ENCODE measurements around the gene FGB. TPM values are rescaled to one million over a fixed set of nuclear protein-coding genes. Genes with fewer than 3 reads are reported as not detected.

The FGB gene
- total and polyA plus RNA-seq, 2 experiments from 2014 or later = not detected

GRCh38 chr4:154529728-154530519 is 32.9 kb upstream of the FGB start:
- H3K9ac ChIP-seq = no peak overlapping the region

GRCh38 chr4:154534296-154534695 is 28.5 kb upstream of the FGB start:
- Histone ChIP-seq H3K4me3 (no peak overlapping the region), H3K9ac (no peak overlapping the region), H3K27ac (no peak overlapping the region), H2AFZ (no peak overlapping the region), H3K9me3 (ENCODE audit: low read depth) (no peaks in the 10 kb centered on the region), H3K4me2 (ENCODE audit: unreplicated experiment) (no peak overlapping the region), H3K9me2 (ENCODE audit: insufficient read depth) (no peaks in the 10 kb centered on the region), H3K27me3 (replicated peaks; ENCODE audit: insufficient read depth) (no peaks in the 10 kb centered on the region), H3K79me2 (ENCODE audit: insufficient read depth) (no peaks in the 10 kb centered on the region), H3F3A (ENCODE audit: insufficient read depth) (peaks cover 20% of the 10 kb centered on the region; the same call in 1 of the 2 replicates), H3K4me1 (ENCODE audit: insufficient read depth) (no peaks in the 10 kb centered on the region), H3K36me3 (ENCODE audit: low read depth) (peaks cover 38% of the 10 kb centered on the region), H4K20me1 (ENCODE audit: insufficient read depth) (no peaks in the 10 kb centered on the region)
- in situ Hi-C loops (cut with MboI) = no loop called here
- 94% methylated on average over 1 of the region's 1 CpG for WGBS, 2 experiments (ENCODE audit: low coverage in 1 of 2, low lambda C conversion rate in 2 of 2, missing lambda C conversion rate in 2 of 2)
- TF ChIP-seq EZH2phosphoT487 (IDR thresholded peaks at IDR 0.05; ENCODE audit: insufficient read depth, low read depth) (no peak), EZH2 (IDR thresholded peaks at IDR 0.05; ENCODE audit: insufficient read depth, poor library complexity, severe bottlenecking) (no peak)
- DNase-seq = no peak

More at GRCh38 chr4:154529728-154530519, 32.9 kb upstream of the FGB start:
- no peak overlapping the region for H3K4me2 ChIP-seq (ENCODE audit: unreplicated experiment)
- TF ChIP-seq EZH2 (IDR thresholded peaks at IDR 0.05; ENCODE audit: insufficient read depth, poor library complexity, severe bottlenecking) = no peak
- no peak for TF ChIP-seq EZH2phosphoT487 (IDR thresholded peaks at IDR 0.05; ENCODE audit: insufficient read depth, low read depth)
- H3K36me3 ChIP-seq (ENCODE audit: low read depth) = 0 out of 2 replicates have a peak, but pooled peaks cover under 1% of the 10 kb centered on the region
- no peaks in the 10 kb centered on the region for H3K9me3 ChIP-seq (ENCODE audit: low read depth)
- in situ Hi-C loops (cut with MboI) = no loop called here
- WGBS, 2 experiments (ENCODE audit: low coverage in 1 of 2, low lambda C conversion rate in 2 of 2, missing lambda C conversion rate in 2 of 2) = 57 to 60% methylated on average over 4 of the region's 4 CpGs
- no peaks in the 10 kb centered on the region for H3K9me2 ChIP-seq (ENCODE audit: insufficient read depth)
- DNase-seq = no peak
- no peaks in the 10 kb centered on the region for H3K79me2 ChIP-seq (ENCODE audit: insufficient read depth)
- H3F3A ChIP-seq (ENCODE audit: insufficient read depth) = peaks cover 10% of the 10 kb centered on the region; the same call in 1 of the 2 replicates
- no peak overlapping the region for H3K4me3 ChIP-seq
- H3K27ac ChIP-seq = no peak overlapping the region
- 0 out of 2 replicates have a peak, but pooled peaks cover 18% of the 10 kb centered on the region for H3K27me3 ChIP-seq (replicated peaks; ENCODE audit: insufficient read depth)
- H4K20me1 ChIP-seq (ENCODE audit: insufficient read depth) = no peaks in the 10 kb centered on the region
- H3K4me1 ChIP-seq (ENCODE audit: insufficient read depth) = no peaks in the 10 kb centered on the region
- no peak overlapping the region for H2AFZ ChIP-seq

DNA sequence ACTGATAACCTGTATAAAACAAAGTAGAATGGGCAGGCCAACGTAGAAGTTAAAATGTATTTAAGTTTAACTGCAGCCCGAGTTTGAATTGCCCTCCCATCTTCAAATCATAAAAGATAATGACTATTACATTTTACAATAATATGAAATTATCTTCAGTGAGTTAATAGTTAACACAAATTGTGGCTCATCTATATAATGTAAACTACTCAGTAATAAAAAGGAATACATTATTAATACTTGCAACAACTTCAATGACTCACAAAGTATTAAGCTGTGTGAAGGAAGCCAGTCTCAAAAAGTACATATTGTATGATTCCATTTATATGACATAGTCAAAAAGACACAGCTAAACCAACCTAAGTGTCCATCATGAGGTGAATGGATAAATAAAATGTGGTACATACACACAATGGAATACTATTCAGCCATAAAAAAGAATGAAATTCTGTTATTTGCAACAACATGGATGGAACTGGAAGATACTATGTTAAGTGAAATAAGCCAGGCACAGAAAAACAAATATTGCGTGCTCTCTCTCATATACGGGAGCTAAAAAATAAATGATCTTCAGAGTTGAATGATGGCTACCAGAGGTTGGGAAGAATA is 20.4 kb upstream of the FGB start:
- no peak overlapping the region for H3K4me2 ChIP-seq (ENCODE audit: unreplicated experiment)
- H3K9ac ChIP-seq = no peak overlapping the region
- H2AFZ ChIP-seq = no peak overlapping the region
- H3K36me3 ChIP-seq (ENCODE audit: low read depth) = peaks cover 98% of the 10 kb centered on the region
- DNase-seq = no peak
- TF ChIP-seq EZH2 (IDR thresholded peaks at IDR 0.05; ENCODE audit: insufficient read depth, poor library complexity, severe bottlenecking) = no peak
- no peak for TF ChIP-seq EZH2phosphoT487 (IDR thresholded peaks at IDR 0.05; ENCODE audit: insufficient read depth, low read depth)
- no peaks in the 10 kb centered on the region for H4K20me1 ChIP-seq (ENCODE audit: insufficient read depth)
- WGBS, 2 experiments (ENCODE audit: low coverage in 1 of 2, low lambda C conversion rate in 2 of 2, missing lambda C conversion rate in 2 of 2) = 94 to 98% methylated on average over 4 of the region's 4 CpGs
- H3K27me3 ChIP-seq (replicated peaks; ENCODE audit: insufficient read depth) = no peaks in the 10 kb centered on the region
- H3K4me1 ChIP-seq (ENCODE audit: insufficient read depth) = no peaks in the 10 kb centered on the region
- H3K4me3 ChIP-seq = no peak overlapping the region
- in situ Hi-C loops (cut with MboI) = no loop called here
- H3F3A ChIP-seq (ENCODE audit: insufficient read depth) = no peaks in the 10 kb centered on the region
- H3K9me3 ChIP-seq (ENCODE audit: low read depth) = no peaks in the 10 kb centered on the region
- H3K27ac ChIP-seq = no peak overlapping the region
- H3K9me2 ChIP-seq (ENCODE audit: insufficient read depth) = no peaks in the 10 kb centered on the region
- H3K79me2 ChIP-seq (ENCODE audit: insufficient read depth) = peaks cover 23% of the 10 kb centered on the region

- no peaks in the 10 kb centered on the region for H3F3A ChIP-seq (ENCODE audit: insufficient read depth)
- H3K4me3 ChIP-seq = no peak overlapping the region
- no peak overlapping the region for H3K9ac ChIP-seq
- no peaks in the 10 kb centered on the region for H3K27me3 ChIP-seq (replicated peaks; ENCODE audit: insufficient read depth)
- H3K4me1 ChIP-seq (ENCODE audit: insufficient read depth) = peaks cover 10% of the 10 kb centered on the region
- TF ChIP-seq EZH2phosphoT487 (IDR thresholded peaks at IDR 0.05; ENCODE audit: insufficient read depth, low read depth) = no peak
- TF ChIP-seq EZH2 (IDR thresholded peaks at IDR 0.05; ENCODE audit: insufficient read depth, poor library complexity, severe bottlenecking) = no peak
- H3K4me2 ChIP-seq (ENCODE audit: unreplicated experiment) = no peak overlapping the region
- 93% methylated on average over 4 of the region's 4 CpGs for WGBS, 2 experiments (ENCODE audit: low coverage in 1 of 2, low lambda C conversion rate in 2 of 2, missing lambda C conversion rate in 2 of 2)
- H3K36me3 ChIP-seq (ENCODE audit: low read depth) = peaks cover 67% of the 10 kb centered on the region
- H3K79me2 ChIP-seq (ENCODE audit: insufficient read depth) = peaks cover 52% of the 10 kb centered on the region
- no peak overlapping the region for H3K27ac ChIP-seq
- in situ Hi-C loops (cut with MboI) = no loop called here
- H4K20me1 ChIP-seq (ENCODE audit: insufficient read depth) = peaks cover 4% of the 10 kb centered on the region; the same call in 1 of the 2 replicates
- no peak for DNase-seq
- H3K9me2 ChIP-seq (ENCODE audit: insufficient read depth) = no peaks in the 10 kb centered on the region
- no peak overlapping the region for H2AFZ ChIP-seq
- no peaks in the 10 kb centered on the region for H3K9me3 ChIP-seq (ENCODE audit: low read depth)
These were observed 17.1 kb upstream of the FGB start for GRCh38 chr4:154545689-154546088.
